GM18517 (cell line): ENCODE results near the gene EXOC6B.

Source experiments
- ATAC-seq: cut with Tn5 transposase; IDR thresholded peaks from one replicate; pipeline ENCODE4 v1.9.1; 2021; ENCODE audit warnings: mild to moderate bottlenecking, moderate library complexity; ENCODE audit not compliant: unreplicated experiment

Gene EXOC6B

GRCh38 chr2:72793798-72794440 lies 31.9 kb downstream of the EXOC6B start:
- ATAC-seq, result no peak

DNA sequence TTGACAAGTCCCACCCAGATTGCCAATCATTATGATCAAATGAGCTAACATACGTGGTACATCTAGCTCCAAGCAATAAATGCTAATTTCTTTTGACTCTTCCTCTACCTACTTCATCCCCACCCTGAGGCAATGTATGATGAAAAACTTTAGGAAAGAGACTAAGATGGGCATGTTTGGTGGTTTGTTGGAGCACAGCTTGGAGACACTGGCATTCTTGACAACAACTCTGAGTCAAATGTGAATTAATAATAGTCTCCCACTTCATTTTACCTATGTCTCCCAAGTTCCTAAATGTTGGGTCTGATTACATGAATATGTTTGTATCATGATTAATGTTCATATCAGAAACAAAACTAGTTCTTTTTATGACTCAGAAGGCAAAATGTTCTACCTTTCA lies 36.6 kb downstream of the EXOC6B start:
- no peak for ATAC-seq

- ATAC-seq, result no peak
Measured at GRCh38 chr2:72788756-72789155, 37.1 kb downstream of the EXOC6B start.

DNA sequence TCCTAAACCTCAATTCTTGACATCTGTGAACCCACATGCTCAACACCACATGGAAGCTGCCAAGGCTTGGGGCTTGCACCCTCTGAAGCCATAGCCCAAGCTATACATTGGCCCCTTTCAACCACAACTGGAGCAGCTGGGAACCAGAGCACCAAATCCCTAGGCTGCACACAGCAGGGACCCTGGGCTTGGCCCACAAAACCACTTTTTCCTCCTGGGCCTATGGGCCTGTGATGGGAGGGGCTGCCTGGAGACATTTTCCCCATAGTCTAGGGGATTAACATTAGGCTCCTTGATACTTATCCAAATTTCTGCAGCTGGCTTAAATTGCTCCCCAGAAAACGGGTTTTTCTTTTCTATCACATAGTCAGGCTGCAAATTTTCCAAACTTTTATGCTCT lies 40.3 kb downstream of the EXOC6B start:
- no peak for ATAC-seq

DNA sequence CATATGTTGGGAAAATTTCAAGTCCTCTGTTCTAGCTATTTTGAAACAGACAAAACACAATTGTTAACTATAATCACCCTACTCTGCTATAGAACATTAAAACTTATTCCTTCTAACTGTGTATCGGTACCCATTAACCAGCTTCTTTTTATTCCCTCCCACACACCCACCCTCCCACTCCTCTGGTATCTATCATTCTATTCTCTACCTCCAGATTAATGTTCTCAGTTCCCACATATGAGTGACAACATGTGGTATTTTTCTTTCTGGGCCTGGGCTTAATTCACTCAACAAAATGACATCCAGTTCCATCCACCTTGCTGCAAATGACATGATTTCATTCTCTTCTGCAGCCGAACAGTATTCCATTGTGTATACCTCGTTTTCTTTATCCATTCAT lies 43.3 kb downstream of the EXOC6B start:
- no peak for ATAC-seq

- no peak for ATAC-seq
Measured at GRCh38 chr2:72781480-72781879, 44.4 kb downstream of the EXOC6B start.

GRCh38 chr2:72780477-72780876 lies 45.4 kb downstream of the EXOC6B start:
- no peak for ATAC-seq

GRCh38 chr2:72779495-72779894 lies 46.3 kb downstream of the EXOC6B start:
- no peak for ATAC-seq

DNA sequence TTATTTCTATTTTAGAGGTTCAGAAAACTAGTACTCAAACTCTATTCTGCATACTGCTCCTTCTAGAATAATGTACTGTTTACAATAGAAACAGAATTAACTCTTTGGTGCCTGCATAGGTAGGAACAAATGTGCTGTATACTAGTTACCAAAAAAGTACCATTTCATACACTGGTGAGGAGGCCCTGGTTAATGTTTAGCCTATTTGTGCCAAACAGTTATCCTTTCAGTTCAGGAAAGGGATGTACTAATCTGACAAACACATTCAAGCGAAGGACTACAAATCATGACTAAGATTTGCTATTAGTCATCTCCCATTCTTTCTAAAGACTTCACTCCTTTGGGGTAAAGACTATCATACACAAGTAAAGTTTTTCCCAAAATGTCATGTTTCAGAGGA lies 47.4 kb downstream of the EXOC6B start:
- no peak for ATAC-seq

DNA sequence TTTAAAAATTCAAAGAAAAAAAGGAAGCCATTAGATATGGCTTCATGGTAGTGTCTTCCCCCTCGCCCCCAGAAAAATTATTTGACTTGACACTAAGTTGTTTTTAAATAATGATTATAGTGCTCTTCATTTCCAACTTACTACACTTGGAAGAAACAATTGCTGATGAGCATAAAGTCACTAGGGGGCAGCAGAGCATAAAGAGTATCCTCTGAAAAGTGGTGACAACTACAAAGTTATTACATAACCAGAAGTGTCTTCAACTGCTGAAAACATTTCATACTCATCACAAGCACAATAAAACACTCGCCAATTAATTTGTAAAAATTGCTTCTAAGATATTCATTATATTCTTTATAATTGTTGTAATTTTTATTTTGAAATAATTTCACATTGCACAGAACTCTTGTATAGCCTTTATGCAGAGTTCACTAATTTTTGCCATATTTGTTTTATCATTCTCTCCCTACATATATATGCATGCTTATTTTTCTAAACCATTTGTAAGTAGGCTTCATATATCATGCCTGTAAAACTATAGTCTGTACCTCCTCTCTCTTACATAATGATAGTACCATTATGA lies 54.9 kb downstream of the EXOC6B start:
- ATAC-seq, result peak; percentile 68

- ATAC-seq, result no peak
Measured at GRCh38 chr2:72765997-72766609, 59.7 kb downstream of the EXOC6B start.

GRCh38 chr2:72762276-72762675 lies 63.6 kb downstream of the EXOC6B start:
- no peak for ATAC-seq

DNA sequence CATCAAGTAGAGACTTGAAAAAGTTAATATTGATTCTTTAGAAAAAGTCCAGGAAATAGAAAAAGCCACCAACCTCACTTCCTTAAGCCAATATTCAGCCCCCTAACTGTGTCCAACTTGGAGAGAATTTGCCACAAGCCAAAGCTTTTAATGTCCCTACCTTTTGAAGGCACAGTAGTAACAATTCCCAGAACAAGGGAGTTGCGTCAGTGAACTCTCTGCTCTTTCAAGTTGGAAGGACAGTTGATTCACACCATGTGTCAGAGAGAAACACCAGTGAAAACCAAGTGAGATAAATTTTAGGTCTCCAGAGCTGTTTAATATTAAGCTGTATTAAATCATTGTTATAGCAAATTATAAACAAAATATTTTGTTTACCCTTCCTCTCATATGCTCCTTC lies 66.1 kb downstream of the EXOC6B start:
- no peak for ATAC-seq

- no peak for ATAC-seq
Measured at GRCh38 chr2:72757177-72757775, 68.6 kb downstream of the EXOC6B start.

DNA sequence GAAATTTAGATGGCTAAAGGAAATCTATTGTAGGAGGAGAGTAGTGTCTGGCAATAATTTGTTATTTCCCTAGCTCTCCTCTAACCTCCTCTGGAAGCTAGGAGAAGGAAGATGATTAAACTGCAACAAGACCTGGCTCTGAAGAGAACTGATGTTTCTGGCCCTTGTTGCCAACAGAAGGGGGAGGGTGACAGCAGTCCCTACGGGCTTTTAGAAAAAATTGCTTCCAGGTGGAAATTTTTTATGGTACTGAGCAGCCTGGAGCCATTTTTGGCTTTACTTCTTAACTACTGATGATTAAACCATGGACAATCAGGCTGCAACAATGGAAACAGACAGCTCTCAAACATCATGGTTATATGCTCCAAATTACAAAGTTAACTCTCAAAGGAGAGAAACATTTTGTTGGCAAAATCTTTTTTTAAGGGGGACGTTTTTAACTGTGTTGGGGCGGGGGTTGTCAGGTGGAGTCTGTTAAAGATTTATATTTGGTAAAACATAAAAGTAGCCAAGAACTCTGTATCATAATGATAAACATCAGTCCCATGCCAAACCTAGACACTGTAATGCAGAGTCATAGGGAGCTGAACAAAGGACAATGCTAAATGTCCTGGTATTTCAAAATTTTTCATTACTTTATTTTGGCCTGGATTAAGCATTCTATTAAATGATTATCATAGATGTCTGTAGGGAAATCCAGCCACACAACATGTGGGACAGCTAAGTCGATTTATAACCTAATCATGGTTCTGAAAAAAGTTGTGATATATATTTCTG lies 70.0 kb downstream of the EXOC6B start:
- ATAC-seq, result no peak

- ATAC-seq, result no peak
Measured at GRCh38 chr2:72754628-72755320, 71.1 kb downstream of the EXOC6B start.

GRCh38 chr2:72750977-72751639 lies 74.7 kb downstream of the EXOC6B start:
- no peak for ATAC-seq

DNA sequence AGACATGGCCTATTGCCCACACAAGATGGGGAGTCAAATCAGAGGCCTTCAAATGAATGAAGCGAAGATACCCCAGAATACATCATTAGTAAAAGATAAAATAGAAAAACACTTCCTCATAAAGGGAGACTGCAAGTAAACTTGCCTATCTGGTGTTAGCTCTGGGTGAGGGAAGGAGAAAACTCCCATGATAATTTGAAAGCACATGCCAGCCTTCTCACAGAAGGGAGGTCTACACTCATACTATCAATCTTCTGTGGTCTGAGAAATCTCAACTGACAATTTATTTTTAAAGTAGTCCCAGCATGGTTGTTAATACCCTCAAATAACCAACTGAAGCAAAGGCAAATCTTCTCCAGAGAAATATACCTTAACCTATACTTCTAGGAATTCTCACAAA lies 75.4 kb downstream of the EXOC6B start:
- no peak for ATAC-seq

DNA sequence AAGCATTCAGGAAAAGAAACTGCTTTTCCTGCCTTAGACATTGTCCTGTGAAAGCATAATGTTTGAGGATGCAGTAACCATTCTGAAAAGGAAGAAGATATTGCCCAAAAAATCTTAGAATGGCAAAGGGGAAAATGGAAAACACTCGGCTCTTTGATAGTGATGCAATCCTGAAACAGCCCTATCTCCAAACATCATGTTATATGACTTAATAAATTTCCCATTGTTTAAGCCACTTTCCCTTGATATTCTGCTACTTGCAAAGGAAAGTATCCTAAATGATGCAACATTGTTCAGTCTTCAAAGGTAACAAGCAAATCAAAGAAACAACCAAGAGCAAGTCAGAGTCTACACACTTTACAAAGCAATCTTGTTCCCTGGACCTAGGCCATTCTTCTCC lies 78.5 kb downstream of the EXOC6B start:
- no peak for ATAC-seq

GRCh38 chr2:72745679-72746368 lies 80.0 kb downstream of the EXOC6B start:
- no peak for ATAC-seq
